Stimulated activated CD4-positive, alpha-beta T cell treated with anti-CD3 and anti-CD28 coated beads, Interleukin-4, amount 100 ng/mL, for 1 hour (primary cell): ENCODE results near the gene KLF2.
A peak's percentile ranks its signal among the peaks of the same experiment; 100 is the strongest.
"Not testable (repeated sequence)": the region's sequence is repeated elsewhere in the genome, so short reads cannot be mapped to it uniquely, and the experiment has no call there.

ENCODE experiments used
- DNase-seq: peaks from one replicate; pipeline ENCODE4 v3.0.0-alpha.2; 2020

Gene KLF2

GRCh38 chr19:16324384-16325160 lies at the start of gene KLF2:
KLF2 (plus strand) TSS chr19:16324826; CDS start chr19:16324924, 98 bp downstream.
- peak; percentile 81 for DNase-seq

GRCh38 chr19:16280306-16280705 lies 44.3 kb upstream of the KLF2 start:
- DNase-seq, result no peak

- DNase-seq, result no peak
Observed at GRCh38 chr19:16281743-16282142, 42.9 kb upstream of the KLF2 start.

GRCh38 chr19:16283210-16284061 lies 41.2 kb upstream of the KLF2 start:
- peak; percentile 78 for DNase-seq

- no peak for DNase-seq
Observed at GRCh38 chr19:16284505-16284904, 40.1 kb upstream of the KLF2 start.

- DNase-seq, result not testable (repeated sequence)
Observed at GRCh38 chr19:16285079-16285478, 39.5 kb upstream of the KLF2 start.

GRCh38 chr19:16285769-16286498 lies 38.7 kb upstream of the KLF2 start:
- no peak for DNase-seq

- DNase-seq, result no peak
Observed at GRCh38 chr19:16288544-16288943, 36.1 kb upstream of the KLF2 start.

GRCh38 chr19:16289594-16289993 lies 35.0 kb upstream of the KLF2 start:
- no peak for DNase-seq

GRCh38 chr19:16290692-16291091 lies 33.9 kb upstream of the KLF2 start:
- DNase-seq, result no peak

- DNase-seq, result no peak
Observed at GRCh38 chr19:16293118-16294091, 31.2 kb upstream of the KLF2 start.

GRCh38 chr19:16295057-16295456 lies 29.6 kb upstream of the KLF2 start:
- no peak for DNase-seq

GRCh38 chr19:16296713-16297112 lies 27.9 kb upstream of the KLF2 start:
- DNase-seq, result no peak

- no peak for DNase-seq
Observed at GRCh38 chr19:16297575-16298178, 26.9 kb upstream of the KLF2 start.

- DNase-seq, result no peak
Observed at GRCh38 chr19:16298334-16298733, 26.3 kb upstream of the KLF2 start.

- no peak for DNase-seq
Observed at GRCh38 chr19:16301999-16302694, 22.5 kb upstream of the KLF2 start.

GRCh38 chr19:16303755-16304154 lies 20.9 kb upstream of the KLF2 start:
- no peak for DNase-seq

GRCh38 chr19:16304511-16304910 lies 20.1 kb upstream of the KLF2 start:
- DNase-seq, result not testable (repeated sequence)

- DNase-seq, result not testable (repeated sequence)
Observed at GRCh38 chr19:16305060-16305459, 19.6 kb upstream of the KLF2 start.

GRCh38 chr19:16306728-16307402 lies 17.8 kb upstream of the KLF2 start:
- no peak for DNase-seq
